MM.1S (cell line): ENCODE measurements around the gene PTH1R.

Source experiments
- DNase-seq: peaks from one replicate; pipeline ENCODE4 v3.0.0-alpha.2; 2015
- H2AFZ ChIP-seq: fragments of 300-600 bp; sonication (generic); 2 replicates; pipeline ENCODE4 v1.6.0; 2016; ENCODE audit warnings: antibody characterized with exemption, low read length
- H3F3A ChIP-seq: fragments of 300-600 bp; sonication (generic); 2 replicates; pipeline ENCODE4 v1.6.1; 2016; ENCODE audit warnings: mild to moderate bottlenecking, antibody characterized with exemption, low read length, moderate library complexity, mixed read lengths; ENCODE audit not compliant: insufficient read depth
- H3K27ac ChIP-seq: fragments of 300-600 bp; sonication (generic); 2 replicates; pipeline ENCODE4 v1.5.1; 2016; ENCODE audit warnings: mild to moderate bottlenecking, low read length
- H3K27me3 ChIP-seq: fragments of 300-600 bp; sonication (generic); replicated peaks from 2 replicates; pipeline ENCODE4 v1.6.0; 2016; ENCODE audit warnings: low read length; ENCODE audit not compliant: insufficient read depth
- H3K36me3 ChIP-seq: fragments of 300-600 bp; sonication (generic); replicated peaks from 2 replicates; pipeline ENCODE4 v1.6.1; 2016; ENCODE audit warnings: mild to moderate bottlenecking, low read length, mixed read lengths; ENCODE audit not compliant: insufficient read depth
- H3K4me1 ChIP-seq: fragments of 300-600 bp; sonication (generic); 2 replicates; pipeline ENCODE4 v1.6.1; 2016; ENCODE audit warnings: low read length, mixed read lengths
- H3K4me2 ChIP-seq: fragments of 300-600 bp; sonication (generic); 2 replicates; pipeline ENCODE4 v1.6.0; 2016; ENCODE audit warnings: low read depth, low read length
- H3K4me3 ChIP-seq: fragments of 300-600 bp; sonication (generic); 2 replicates; pipeline ENCODE4 v1.5.1; 2016; ENCODE audit warnings: low read length, mixed read lengths
- H3K79me2 ChIP-seq: fragments of 300-600 bp; sonication (generic); 2 replicates; pipeline ENCODE4 v1.6.1; 2016; ENCODE audit warnings: mixed run types, low read length, mixed read lengths
- H3K9ac ChIP-seq: fragments of 300-600 bp; sonication (generic); 2 replicates; pipeline ENCODE4 v1.6.1; 2016; ENCODE audit warnings: low read length, mixed read lengths
- H3K9me2 ChIP-seq: fragments of 300-600 bp; sonication (generic); replicated peaks from 2 replicates; pipeline ENCODE4 v1.6.1; 2016; ENCODE audit warnings: mild to moderate bottlenecking, low read length, mixed read lengths; ENCODE audit not compliant: insufficient read depth
- H3K9me3 ChIP-seq: fragments of 300-600 bp; sonication (generic); replicated peaks from 2 replicates; pipeline ENCODE4 v1.6.1; 2016; ENCODE audit warnings: mild to moderate bottlenecking, low read length, mixed read lengths; ENCODE audit not compliant: insufficient read depth
- H4K20me1 ChIP-seq: fragments of 300-600 bp; sonication (generic); 2 replicates; pipeline ENCODE4 v1.6.1; 2016; ENCODE audit warnings: mild to moderate bottlenecking, low read length, moderate library complexity, mixed read lengths; ENCODE audit not compliant: insufficient read depth
- EZH2 ChIP-seq: fragments of 300-600 bp; sonication (generic); optimal IDR thresholded peaks from 2 replicates; pipeline ENCODE3; 2017; ENCODE audit warnings: low read depth, mild to moderate bottlenecking, antibody characterized with exemption, low read length, mixed read lengths
- EZH2phosphoT487 ChIP-seq: fragments of 300-600 bp; sonication (generic); IDR thresholded peaks from 2 replicates; pipeline ENCODE4 v1.6.1; 2018; ENCODE audit warnings: antibody characterized with exemption, low read length
- TF ChIP-seq, protein P1 (sequence below): fragments of 300-600 bp; sonication (generic); IDR thresholded peaks from 2 replicates; pipeline ENCODE4 v1.5.1; 2016; ENCODE audit warnings: antibody characterized with exemption, low read length, mixed read lengths

PTH1R gene

GRCh38 chr3:46903341-46904302, 26.1 kb downstream of the PTH1R start:
- no peaks in the 10 kb centered on the region for H3K36me3 ChIP-seq
- TF ChIP-seq EZH2phosphoT487 (no peak), EZH2 (no peak)
- TF ChIP-seq, protein P1, sequence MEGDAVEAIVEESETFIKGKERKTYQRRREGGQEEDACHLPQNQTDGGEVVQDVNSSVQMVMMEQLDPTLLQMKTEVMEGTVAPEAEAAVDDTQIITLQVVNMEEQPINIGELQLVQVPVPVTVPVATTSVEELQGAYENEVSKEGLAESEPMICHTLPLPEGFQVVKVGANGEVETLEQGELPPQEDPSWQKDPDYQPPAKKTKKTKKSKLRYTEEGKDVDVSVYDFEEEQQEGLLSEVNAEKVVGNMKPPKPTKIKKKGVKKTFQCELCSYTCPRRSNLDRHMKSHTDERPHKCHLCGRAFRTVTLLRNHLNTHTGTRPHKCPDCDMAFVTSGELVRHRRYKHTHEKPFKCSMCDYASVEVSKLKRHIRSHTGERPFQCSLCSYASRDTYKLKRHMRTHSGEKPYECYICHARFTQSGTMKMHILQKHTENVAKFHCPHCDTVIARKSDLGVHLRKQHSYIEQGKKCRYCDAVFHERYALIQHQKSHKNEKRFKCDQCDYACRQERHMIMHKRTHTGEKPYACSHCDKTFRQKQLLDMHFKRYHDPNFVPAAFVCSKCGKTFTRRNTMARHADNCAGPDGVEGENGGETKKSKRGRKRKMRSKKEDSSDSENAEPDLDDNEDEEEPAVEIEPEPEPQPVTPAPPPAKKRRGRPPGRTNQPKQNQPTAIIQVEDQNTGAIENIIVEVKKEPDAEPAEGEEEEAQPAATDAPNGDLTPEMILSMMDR = no peak
- H3K4me1 ChIP-seq = no peaks in the 10 kb centered on the region
- no peak for DNase-seq
- H2AFZ ChIP-seq = no peak overlapping the region
- no peak overlapping the region for H3K9ac ChIP-seq
- H3K4me2 ChIP-seq = no peak overlapping the region
- H3K27me3 ChIP-seq = peaks cover 7% of the 10 kb centered on the region
- H3K79me2 ChIP-seq = no peaks in the 10 kb centered on the region
- no peaks in the 10 kb centered on the region for H3K9me3 ChIP-seq
- no peak overlapping the region for H3K4me3 ChIP-seq
- no peaks in the 10 kb centered on the region for H3K9me2 ChIP-seq
- H4K20me1 ChIP-seq = no peaks in the 10 kb centered on the region
- H3K27ac ChIP-seq = no peak overlapping the region
- H3F3A ChIP-seq = no peaks in the 10 kb centered on the region

- H3K36me3 ChIP-seq = no peaks in the 10 kb centered on the region
Observed at GRCh38 chr3:46904303-46905212, 27.0 kb downstream of the PTH1R start.

GRCh38 chr3:46905213-46905560, 27.7 kb downstream of the PTH1R start:
- no peaks in the 10 kb centered on the region for H3K36me3 ChIP-seq
- H3K4me3 ChIP-seq = no peak overlapping the region
- no peaks in the 10 kb centered on the region for H3F3A ChIP-seq
- H3K4me2 ChIP-seq = no peak overlapping the region
- no peak overlapping the region for H2AFZ ChIP-seq
- H3K9me2 ChIP-seq = no peaks in the 10 kb centered on the region
- no peak for DNase-seq
- H3K9ac ChIP-seq = no peak overlapping the region
- no peaks in the 10 kb centered on the region for H3K4me1 ChIP-seq
- H3K27ac ChIP-seq = no peak overlapping the region
- TF ChIP-seq EZH2 (no peak), EZH2phosphoT487 (no peak)
- TF ChIP-seq, protein P1 = no peak
- H3K27me3 ChIP-seq = no peaks in the 10 kb centered on the region; the same call in 1 of the 2 replicates
- no peaks in the 10 kb centered on the region for H4K20me1 ChIP-seq
- H3K9me3 ChIP-seq = no peaks in the 10 kb centered on the region
- no peaks in the 10 kb centered on the region for H3K79me2 ChIP-seq

More at GRCh38 chr3:46904303-46905212, 27.0 kb downstream of the PTH1R start:
- Histone ChIP-seq H3K4me3 (no peak overlapping the region), H4K20me1 (no peaks in the 10 kb centered on the region), H3K4me2 (no peak overlapping the region), H3K27me3 (no peaks in the 10 kb centered on the region; the same call in 1 of the 2 replicates), H3K9ac (no peak overlapping the region), H3K9me3 (no peaks in the 10 kb centered on the region), H2AFZ (no peak overlapping the region), H3K79me2 (no peaks in the 10 kb centered on the region), H3K4me1 (no peaks in the 10 kb centered on the region), H3K9me2 (no peaks in the 10 kb centered on the region), H3K27ac (no peak overlapping the region), H3F3A (no peaks in the 10 kb centered on the region)
- TF ChIP-seq, protein P1 = no peak
- TF ChIP-seq EZH2 (no peak), EZH2phosphoT487 (no peak)
- no peak for DNase-seq
